Panc1 (cell line): Measurements from ENCODE around the gene ADPRHL1. TPM values are rescaled to one million over a fixed set of nuclear protein-coding genes. Genes with fewer than 3 reads are reported as not detected.

Source experiments
- ATAC-seq: fragments of 200-7000 bp; cut with Tn5 transposase; 2 replicates; pipeline ENCODE4 v1.9.1; 2020; ENCODE audit warnings: mild to moderate bottlenecking, moderate library complexity
- BruUV-seq: library from RNA; stranded (reverse); fragments of 400-500 nt; replicated peaks from 2 replicates; lab custom pipeline; 2021; lab: Mats Ljungman, UMichigan
- CTCF ChIA-PET: fragments of 300-600 bp; sonication (Branson Sonifier 250); formaldehyde crosslinking; loops from one replicate; lab custom pipeline; 2022; ENCODE audit warnings: antibody characterized with exemption; lab: Charles Lee
- POLR2A ChIA-PET: fragments of 300-600 bp; sonication (Branson Sonifier 250); formaldehyde crosslinking; loops from one replicate; lab custom pipeline; 2022; ENCODE audit warnings: antibody characterized with exemption; lab: Charles Lee
- DNase-seq: peaks from one replicate; pipeline ENCODE4 v3.0.0-alpha.2; 2010; ENCODE audit warnings: low read depth, low spot score
- H3K27ac ChIP-seq: 2 replicates; pipeline ENCODE4 v1.5.1; 2011; ENCODE audit warnings: mild to moderate bottlenecking, low read length, inconsistent platforms
- H3K27me3 ChIP-seq: fragments of 200-500 bp; sonication (Bioruptor generic); 2 replicates; pipeline ENCODE4 v1.6.0; 2014; ENCODE audit warnings: low read length, inconsistent platforms; ENCODE audit not compliant: control insufficient read depth, insufficient read depth
- H3K36me3 ChIP-seq: fragments of 200-500 bp; sonication (Bioruptor generic); 2 replicates; pipeline ENCODE4 v1.5.1; 2014; ENCODE audit warnings: inconsistent platforms, mild to moderate bottlenecking, low read length, moderate library complexity; ENCODE audit not compliant: control insufficient read depth, insufficient read depth
- H3K4me1 ChIP-seq: 2 replicates; pipeline ENCODE4 v1.5.1; 2011; ENCODE audit warnings: inconsistent platforms, mild to moderate bottlenecking, low read length, moderate library complexity; ENCODE audit not compliant: control insufficient read depth, insufficient read depth
- H3K4me3 ChIP-seq, 2 experiments: 2 replicates each; pipeline ENCODE4 v1.5.1; 2011 to 2012; ENCODE audit warnings: low read depth in 2 of 2, low read length in 2 of 2, mild to moderate bottlenecking in 2 of 2, inconsistent platforms in 1 of 2, moderate library complexity in 1 of 2
- H3K9me3 ChIP-seq: fragments of 200-500 bp; sonication (Bioruptor generic); 2 replicates; pipeline ENCODE4 v1.5.1; 2014; ENCODE audit warnings: low read depth, mild to moderate bottlenecking, inconsistent platforms, low read length, moderate library complexity; ENCODE audit not compliant: control insufficient read depth, insufficient read depth
- POLR2AphosphoS5 ChIP-seq: IDR thresholded peaks from 2 replicates; pipeline ENCODE4 v1.6.1; 2012; ENCODE audit warnings: mild to moderate bottlenecking, low read depth, low read length, moderate library complexity
- SIN3A ChIP-seq: IDR thresholded peaks from 2 replicates; pipeline ENCODE4 v1.6.1; 2012; ENCODE audit warnings: low read depth, mild to moderate bottlenecking, low read length, moderate library complexity, borderline replicate concordance; ENCODE audit not compliant: insufficient read depth
- TCF7L2 ChIP-seq: IDR thresholded peaks from 2 replicates; pipeline ENCODE4 v1.6.1; 2011; ENCODE audit warnings: mild to moderate bottlenecking, low read depth, low read length, inconsistent platforms
- in situ Hi-C: cut with HindIII; loops from 2 replicates; pipeline ENCODE4 v1.10.0; 2016; ENCODE audit warnings: low sequenced_read_pairs, low pct_unique_long_range_greater_than_20kb
- intact Hi-C: fragments of 100-400 bp; cut with micrococcal nuclease; formaldehyde crosslinking; loops from one replicate; pipeline ENCODE4 v1.10.0; 2022; ENCODE audit not compliant: unreplicated experiment
- total RNA-seq: library from RNA; stranded (reverse); gene quantifications from one replicate; pipeline ENCODE4 v1.2.1, GENCODE V29; 2021; ENCODE audit not compliant: unreplicated experiment
- TF ChIP-seq, protein P1 (sequence below), 2 experiments: IDR thresholded peaks; 2 replicates each; pipeline ENCODE4 v1.6.1; 2011 to 2012; ENCODE audit warnings: low read depth in 2 of 2, control low read depth in 1 of 2, low read length in 1 of 2, mild to moderate bottlenecking in 1 of 2, moderate library complexity in 1 of 2; ENCODE audit not compliant: insufficient read depth in 1 of 2
- TF ChIP-seq, protein P2 (sequence below): fragments of 450-650 bp; IDR thresholded peaks from 2 replicates; pipeline ENCODE4 v1.5.1; 2017; ENCODE audit warnings: mild to moderate bottlenecking

The ADPRHL1 gene
- total RNA-seq, 1 experiment from 2014 or later, result 4.8 TPM

DNA sequence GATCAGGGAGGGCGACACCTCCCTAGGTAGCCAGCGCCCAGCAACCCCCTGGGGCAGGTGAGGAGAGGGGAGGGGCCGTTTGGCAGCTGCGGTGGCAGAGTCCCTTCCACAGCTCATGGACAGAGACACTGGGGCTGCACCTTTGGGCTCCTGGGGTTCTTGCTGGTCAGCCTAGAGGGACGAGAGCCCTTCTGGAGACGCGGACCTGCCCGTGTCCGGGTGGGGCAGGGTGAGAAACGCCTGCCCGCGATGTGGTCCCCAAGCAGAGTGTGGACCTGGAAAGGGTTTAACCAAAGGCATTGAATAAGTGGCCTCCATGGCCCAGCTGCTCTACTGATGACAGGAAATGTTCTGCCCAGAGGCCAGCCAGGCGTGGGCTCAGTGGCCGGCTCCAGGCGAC lies 38.3 kb downstream of the ADPRHL1 start:
- BruUV-seq, result no TSS peak
- TF ChIP-seq SIN3A, result no peak
- TF ChIP-seq POLR2AphosphoS5, result no peak
- TF ChIP-seq, protein P1, sequence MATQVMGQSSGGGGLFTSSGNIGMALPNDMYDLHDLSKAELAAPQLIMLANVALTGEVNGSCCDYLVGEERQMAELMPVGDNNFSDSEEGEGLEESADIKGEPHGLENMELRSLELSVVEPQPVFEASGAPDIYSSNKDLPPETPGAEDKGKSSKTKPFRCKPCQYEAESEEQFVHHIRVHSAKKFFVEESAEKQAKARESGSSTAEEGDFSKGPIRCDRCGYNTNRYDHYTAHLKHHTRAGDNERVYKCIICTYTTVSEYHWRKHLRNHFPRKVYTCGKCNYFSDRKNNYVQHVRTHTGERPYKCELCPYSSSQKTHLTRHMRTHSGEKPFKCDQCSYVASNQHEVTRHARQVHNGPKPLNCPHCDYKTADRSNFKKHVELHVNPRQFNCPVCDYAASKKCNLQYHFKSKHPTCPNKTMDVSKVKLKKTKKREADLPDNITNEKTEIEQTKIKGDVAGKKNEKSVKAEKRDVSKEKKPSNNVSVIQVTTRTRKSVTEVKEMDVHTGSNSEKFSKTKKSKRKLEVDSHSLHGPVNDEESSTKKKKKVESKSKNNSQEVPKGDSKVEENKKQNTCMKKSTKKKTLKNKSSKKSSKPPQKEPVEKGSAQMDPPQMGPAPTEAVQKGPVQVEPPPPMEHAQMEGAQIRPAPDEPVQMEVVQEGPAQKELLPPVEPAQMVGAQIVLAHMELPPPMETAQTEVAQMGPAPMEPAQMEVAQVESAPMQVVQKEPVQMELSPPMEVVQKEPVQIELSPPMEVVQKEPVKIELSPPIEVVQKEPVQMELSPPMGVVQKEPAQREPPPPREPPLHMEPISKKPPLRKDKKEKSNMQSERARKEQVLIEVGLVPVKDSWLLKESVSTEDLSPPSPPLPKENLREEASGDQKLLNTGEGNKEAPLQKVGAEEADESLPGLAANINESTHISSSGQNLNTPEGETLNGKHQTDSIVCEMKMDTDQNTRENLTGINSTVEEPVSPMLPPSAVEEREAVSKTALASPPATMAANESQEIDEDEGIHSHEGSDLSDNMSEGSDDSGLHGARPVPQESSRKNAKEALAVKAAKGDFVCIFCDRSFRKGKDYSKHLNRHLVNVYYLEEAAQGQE (IDR thresholded peaks at IDR 0.05; ENCODE audit: insufficient read depth in 1 of 2, low read depth in 2 of 2, low read length in 1 of 2), result no peak
- TF ChIP-seq TCF7L2, result no peak
- TF ChIP-seq, protein P2, sequence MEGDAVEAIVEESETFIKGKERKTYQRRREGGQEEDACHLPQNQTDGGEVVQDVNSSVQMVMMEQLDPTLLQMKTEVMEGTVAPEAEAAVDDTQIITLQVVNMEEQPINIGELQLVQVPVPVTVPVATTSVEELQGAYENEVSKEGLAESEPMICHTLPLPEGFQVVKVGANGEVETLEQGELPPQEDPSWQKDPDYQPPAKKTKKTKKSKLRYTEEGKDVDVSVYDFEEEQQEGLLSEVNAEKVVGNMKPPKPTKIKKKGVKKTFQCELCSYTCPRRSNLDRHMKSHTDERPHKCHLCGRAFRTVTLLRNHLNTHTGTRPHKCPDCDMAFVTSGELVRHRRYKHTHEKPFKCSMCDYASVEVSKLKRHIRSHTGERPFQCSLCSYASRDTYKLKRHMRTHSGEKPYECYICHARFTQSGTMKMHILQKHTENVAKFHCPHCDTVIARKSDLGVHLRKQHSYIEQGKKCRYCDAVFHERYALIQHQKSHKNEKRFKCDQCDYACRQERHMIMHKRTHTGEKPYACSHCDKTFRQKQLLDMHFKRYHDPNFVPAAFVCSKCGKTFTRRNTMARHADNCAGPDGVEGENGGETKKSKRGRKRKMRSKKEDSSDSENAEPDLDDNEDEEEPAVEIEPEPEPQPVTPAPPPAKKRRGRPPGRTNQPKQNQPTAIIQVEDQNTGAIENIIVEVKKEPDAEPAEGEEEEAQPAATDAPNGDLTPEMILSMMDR, result no peak
- CTCF ChIA-PET, result no interaction called here
- DNase-seq (no peak), ATAC-seq (no peak)
- no peaks in the 10 kb centered on the region for H3K9me3 ChIP-seq
- H3K27ac ChIP-seq, result no peak overlapping the region
- no peak overlapping the region for H3K4me3 ChIP-seq
- H3K27me3 ChIP-seq, result no peaks in the 10 kb centered on the region
- no peaks in the 10 kb centered on the region for H3K36me3 ChIP-seq
- intact Hi-C loops (no loop called here), in situ Hi-C loops (no loop called here)
- POLR2A ChIA-PET, result no interaction called here
- peaks cover 8% of the 10 kb centered on the region for H3K4me1 ChIP-seq

- no TSS peak for BruUV-seq
- CTCF ChIA-PET, result no interaction called here
- POLR2A ChIA-PET, result no interaction called here
These were observed 39.0 kb downstream of the ADPRHL1 start for GRCh38 chr13:113414335-113414734.

More at GRCh38 chr13:113414335-113414734, 39.0 kb downstream of the ADPRHL1 start:
- H3K9me3 ChIP-seq, result no peaks in the 10 kb centered on the region
- no peak for ATAC-seq
- H3K36me3 ChIP-seq, result no peaks in the 10 kb centered on the region
- in situ Hi-C loops (no loop called here), intact Hi-C loops (no loop called here)
- H3K4me1 ChIP-seq, result peaks cover 8% of the 10 kb centered on the region
- no peak overlapping the region for H3K27ac ChIP-seq
- H3K27me3 ChIP-seq, result no peaks in the 10 kb centered on the region
- no peak for DNase-seq
- TF ChIP-seq, protein P1 (IDR thresholded peaks at IDR 0.05; ENCODE audit: insufficient read depth in 1 of 2, low read depth in 2 of 2, low read length in 1 of 2), result no peak
- TF ChIP-seq TCF7L2 (no peak), SIN3A (no peak), POLR2AphosphoS5 (no peak)
- TF ChIP-seq, protein P2, result no peak
- no peak overlapping the region for H3K4me3 ChIP-seq
